GM21619 (cell line): ENCODE data around the gene AXIN2.
"Not testable (repeated sequence)": the region's sequence is repeated elsewhere in the genome, so short reads cannot be mapped to it uniquely, and the experiment has no call there.

ENCODE experiments used
- ATAC-seq: cut with Tn5 transposase; IDR thresholded peaks from one replicate; pipeline ENCODE4 v1.9.1; 2021; ENCODE audit not compliant: unreplicated experiment

Gene AXIN2

DNA sequence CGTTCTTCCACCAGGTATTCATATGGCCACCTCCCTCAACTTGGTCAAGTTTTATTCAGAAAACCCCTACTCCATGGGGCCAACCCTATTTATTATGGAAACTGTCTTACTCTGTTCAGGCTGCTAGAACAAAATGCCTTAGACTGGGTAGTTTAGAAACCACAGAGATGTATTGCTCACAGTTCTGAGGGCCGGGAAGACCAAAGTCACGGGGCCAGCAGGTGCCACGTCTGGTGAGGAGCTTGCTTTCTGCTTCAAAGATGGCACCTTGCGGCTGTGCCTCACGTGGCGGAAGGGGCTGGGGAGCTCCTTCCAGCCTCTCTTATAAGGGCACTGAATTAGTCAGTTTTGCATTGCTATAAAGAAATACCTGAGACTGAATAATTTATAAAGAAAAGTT, 74.3 kb downstream of the AXIN2 start:
- ATAC-seq = no peak

- ATAC-seq = no peak
Observed at GRCh38 chr17:65485388-65486299, 75.8 kb downstream of the AXIN2 start.

DNA sequence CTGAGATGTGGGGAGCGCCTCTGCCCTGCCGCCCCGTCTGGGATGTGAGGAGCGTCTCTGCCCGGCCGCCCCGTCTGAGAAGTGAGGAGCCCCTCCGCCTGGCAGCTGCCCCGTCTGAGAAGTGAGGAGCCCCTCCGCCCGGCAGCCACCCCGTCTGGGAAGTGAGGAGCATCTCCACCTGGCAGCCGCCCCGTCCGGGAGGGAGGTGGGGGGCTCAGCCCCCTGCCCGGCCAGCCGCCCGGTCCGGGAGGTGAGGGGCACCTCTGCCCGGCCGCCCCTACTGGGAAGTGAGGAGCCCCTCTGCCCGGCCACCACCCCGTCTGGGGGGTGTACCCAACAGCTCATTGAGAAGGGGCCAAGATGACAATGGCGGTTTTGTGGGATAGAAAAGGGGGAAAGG, 77.0 kb downstream of the AXIN2 start:
- not testable (repeated sequence) for ATAC-seq

GRCh38 chr17:65483438-65483837, 78.0 kb downstream of the AXIN2 start:
- no peak for ATAC-seq

DNA sequence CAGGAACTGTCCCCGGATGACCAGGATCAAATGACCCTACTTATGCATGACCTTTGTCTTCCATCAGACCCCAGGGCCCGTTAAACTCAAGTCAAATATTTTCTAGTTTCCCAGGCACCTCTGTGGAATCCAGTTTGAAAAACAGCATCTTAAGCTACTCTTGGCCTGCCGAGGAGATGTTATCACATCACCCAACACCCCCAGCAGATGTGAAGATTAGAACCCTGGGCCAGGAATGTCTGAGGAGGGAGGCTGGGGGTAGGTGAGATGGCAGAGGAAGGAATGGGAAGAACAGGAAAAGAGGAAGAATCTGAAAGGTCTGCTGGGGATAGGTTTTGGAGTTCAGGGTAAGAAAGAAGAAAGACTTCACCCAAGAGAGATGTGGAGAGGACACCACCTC, 79.2 kb downstream of the AXIN2 start:
- ATAC-seq = no peak

DNA sequence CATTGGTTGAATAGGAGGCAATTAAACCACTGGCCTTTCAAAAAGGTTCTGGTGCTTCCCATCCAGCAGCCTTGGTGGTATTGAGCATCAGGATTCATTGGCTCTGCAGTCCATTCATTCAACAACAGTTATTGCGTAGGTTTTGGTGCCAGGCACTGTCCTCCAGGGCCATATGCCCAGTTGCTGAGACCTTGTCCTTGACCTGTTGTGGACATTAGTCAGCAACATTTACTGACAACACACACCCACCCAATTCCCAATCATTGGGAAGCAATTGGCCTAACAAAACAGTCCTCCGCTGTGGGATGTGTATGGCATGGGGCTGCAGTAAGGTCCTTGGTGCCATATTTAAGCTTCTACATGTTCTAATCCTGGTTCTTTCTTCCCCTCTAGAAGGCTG, 82.2 kb downstream of the AXIN2 start:
- no peak for ATAC-seq
